T-helper 2 cell treated with Interferon-gamma antibody and Interleukin-4, amounts not matched to agents 5 μg/mL and 100 μg/mL, for 36 hours (primary cell): Measurements from ENCODE around the gene CLDN7.

Source experiments
- DNase-seq: peaks from one replicate; pipeline ENCODE4 v3.0.0; 2021; ENCODE audit warnings: low spot score
- H3K27ac Mint-ChIP-seq: one replicate; pipeline ENCODE4 v1.8.0; 2021; ENCODE audit warnings: mild to moderate bottlenecking, mixed read lengths
- H3K27me3 Mint-ChIP-seq: one replicate; pipeline ENCODE4 v1.8.0; 2021; ENCODE audit warnings: low read depth, mixed read lengths
- H3K36me3 Mint-ChIP-seq: one replicate; pipeline ENCODE4 v1.8.0; 2021; ENCODE audit warnings: low read depth, mixed read lengths
- H3K4me1 Mint-ChIP-seq: one replicate; pipeline ENCODE4 v1.8.0; 2021; ENCODE audit warnings: low read depth, mixed read lengths
- H3K4me3 Mint-ChIP-seq: one replicate; pipeline ENCODE4 v1.8.0; 2022; ENCODE audit warnings: mild to moderate bottlenecking, moderate library complexity, mixed read lengths
- H3K9me3 Mint-ChIP-seq: one replicate; pipeline ENCODE4 v1.8.0; 2021; ENCODE audit warnings: mixed read lengths

The CLDN7 gene

GRCh38 chr17:7241783-7242716 lies 20.2 kb downstream of the CLDN7 start, which contains the start of gene GABARAP:
Gene GABARAP, minus strand, starts transcription at chr17:7242449. Its CDS starts 119 bp downstream, at chr17:7242330.
- Mint-ChIP-seq H3K36me3 (peaks cover 57% of the 10 kb centered on the region), H3K27me3 (no peaks in the 10 kb centered on the region), H3K4me3 (peak within 1 kb of the TSS; percentile 95), H3K9me3 (no peaks in the 10 kb centered on the region), H3K4me1 (peaks cover 34% of the 10 kb centered on the region), H3K27ac (peak within 1 kb of the TSS; percentile 95)
- peak; percentile 86 for DNase-seq

GRCh38 chr17:7241090-7241733 lies 21.1 kb downstream of the CLDN7 start:
- Mint-ChIP-seq H3K36me3 (peaks cover 56% of the 10 kb centered on the region), H3K27me3 (no peaks in the 10 kb centered on the region), H3K4me1 (peaks cover 38% of the 10 kb centered on the region), H3K4me3 (peak overlapping the region; percentile 95), H3K9me3 (no peaks in the 10 kb centered on the region), H3K27ac (peak overlapping the region; percentile 95)
- no peak for DNase-seq

DNA sequence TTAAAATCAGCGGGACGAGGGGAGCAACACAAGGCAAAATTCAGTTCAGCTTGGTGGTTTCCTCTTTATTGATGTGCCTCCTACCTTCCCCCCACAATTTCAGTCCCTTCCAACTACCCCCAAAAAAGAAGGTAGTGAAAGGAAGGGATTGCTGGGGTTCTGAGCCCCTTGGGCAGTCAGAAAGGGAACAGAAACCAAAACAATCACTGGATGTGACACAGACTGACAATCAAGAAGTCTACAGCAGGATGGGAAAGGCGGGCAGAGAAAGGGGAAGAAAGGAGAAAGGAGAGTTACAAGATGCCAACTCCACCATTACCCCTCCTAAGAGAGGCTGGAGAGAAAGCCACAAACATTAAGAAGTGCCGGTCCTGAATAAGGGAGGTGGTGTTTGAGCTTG lies 21.9 kb downstream of the CLDN7 start:
- peaks cover 58% of the 10 kb centered on the region for H3K36me3 Mint-ChIP-seq
- peaks cover 43% of the 10 kb centered on the region for H3K4me1 Mint-ChIP-seq
- peak overlapping the region; percentile 95 for H3K27ac Mint-ChIP-seq
- no peak for DNase-seq
- no peaks in the 10 kb centered on the region for H3K27me3 Mint-ChIP-seq
- H3K9me3 Mint-ChIP-seq, result no peaks in the 10 kb centered on the region
- peak overlapping the region; percentile 95 for H3K4me3 Mint-ChIP-seq

- Mint-ChIP-seq H3K4me3 (peak within 1 kb of the TSS; percentile 95), H3K36me3 (peaks cover 63% of the 10 kb centered on the region), H3K27ac (peak within 1 kb of the TSS; percentile 96), H3K4me1 (peaks cover 49% of the 10 kb centered on the region), H3K9me3 (no peaks in the 10 kb centered on the region), H3K27me3 (no peaks in the 10 kb centered on the region)
- peak; percentile 98 for DNase-seq
Observed at GRCh38 chr17:7239091-7240027, 22.9 kb downstream of the CLDN7 start, which contains the start of gene PHF23. Gene PHF23, minus strand, starts transcription at chr17:7239457. Its CDS starts 178 bp downstream, at chr17:7239279.

DNA sequence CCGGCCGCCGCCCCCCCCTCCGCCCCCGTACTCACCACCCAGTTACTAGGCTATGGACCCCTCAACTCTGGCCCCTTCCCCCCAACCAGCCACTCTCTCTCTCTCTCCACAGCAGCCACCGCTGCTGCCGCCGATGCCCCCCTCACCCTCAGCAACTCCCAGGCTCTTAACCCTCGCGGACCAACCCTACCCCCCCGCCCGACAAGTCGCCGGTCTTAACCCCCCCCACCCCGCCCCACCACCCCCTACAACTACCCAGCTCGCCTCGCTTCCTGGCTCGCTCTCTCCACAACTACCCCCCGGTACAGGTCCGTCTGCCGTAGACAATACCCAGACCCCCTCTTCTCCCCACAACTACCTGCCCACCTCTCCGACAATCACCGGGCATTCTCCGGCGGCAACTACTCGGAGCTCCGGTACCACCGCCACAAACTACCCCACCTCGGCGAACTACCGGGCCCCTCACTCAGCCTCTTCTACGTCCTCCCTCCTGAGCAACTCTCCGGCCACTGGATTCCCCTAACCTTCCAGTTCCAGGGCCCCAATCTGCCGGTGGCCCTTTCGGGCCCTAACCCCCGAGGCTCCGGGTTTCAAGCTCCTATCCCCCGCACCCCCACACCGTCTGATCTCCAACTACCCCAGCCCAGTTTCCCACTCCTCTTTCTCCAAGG lies 23.7 kb downstream of the CLDN7 start:
- H3K27ac Mint-ChIP-seq, result peak overlapping the region; percentile 96
- peak overlapping the region; percentile 95 for H3K4me3 Mint-ChIP-seq
- DNase-seq, result no peak
- H3K4me1 Mint-ChIP-seq, result peaks cover 51% of the 10 kb centered on the region
- H3K9me3 Mint-ChIP-seq, result no peaks in the 10 kb centered on the region
- H3K27me3 Mint-ChIP-seq, result no peaks in the 10 kb centered on the region
- peaks cover 62% of the 10 kb centered on the region for H3K36me3 Mint-ChIP-seq

DNA sequence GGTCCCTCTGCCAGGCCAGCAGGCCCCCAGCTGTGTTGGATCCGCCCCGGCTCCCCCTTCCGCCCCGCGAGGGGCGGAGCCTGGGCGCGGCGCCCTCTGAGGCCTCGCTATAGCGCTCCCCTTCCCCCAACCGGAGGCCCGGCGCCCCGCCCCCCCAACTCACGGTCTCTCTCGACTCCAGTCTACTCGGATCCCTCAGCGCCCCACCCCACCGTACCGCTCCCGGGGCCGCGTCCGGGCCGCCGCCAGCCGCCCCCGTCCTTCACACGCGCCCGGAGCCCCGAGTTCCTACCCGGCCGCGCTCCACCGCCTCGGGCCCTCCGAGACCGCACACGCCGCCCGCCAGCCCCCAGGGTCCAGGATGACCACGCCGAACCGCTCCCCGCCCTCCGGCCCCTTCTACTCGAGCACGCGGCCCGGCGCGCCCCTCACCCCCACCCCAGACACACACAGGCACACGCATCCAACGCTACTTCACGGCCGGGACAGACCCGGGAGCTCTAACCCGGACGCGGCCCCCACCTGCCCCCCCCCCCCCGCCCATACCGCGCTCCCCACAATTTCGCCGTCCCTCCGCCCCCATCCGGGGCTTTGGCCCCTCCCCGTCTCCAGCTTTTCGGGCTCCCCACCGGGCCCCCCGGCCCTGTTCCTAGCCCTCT lies 24.4 kb downstream of the CLDN7 start:
- peaks cover 52% of the 10 kb centered on the region for H3K4me1 Mint-ChIP-seq
- H3K36me3 Mint-ChIP-seq, result peaks cover 59% of the 10 kb centered on the region
- no peaks in the 10 kb centered on the region for H3K27me3 Mint-ChIP-seq
- peak; percentile 80 for DNase-seq
- peak overlapping the region; percentile 95 for H3K4me3 Mint-ChIP-seq
- no peaks in the 10 kb centered on the region for H3K9me3 Mint-ChIP-seq
- H3K27ac Mint-ChIP-seq, result peak overlapping the region; percentile 96

DNA sequence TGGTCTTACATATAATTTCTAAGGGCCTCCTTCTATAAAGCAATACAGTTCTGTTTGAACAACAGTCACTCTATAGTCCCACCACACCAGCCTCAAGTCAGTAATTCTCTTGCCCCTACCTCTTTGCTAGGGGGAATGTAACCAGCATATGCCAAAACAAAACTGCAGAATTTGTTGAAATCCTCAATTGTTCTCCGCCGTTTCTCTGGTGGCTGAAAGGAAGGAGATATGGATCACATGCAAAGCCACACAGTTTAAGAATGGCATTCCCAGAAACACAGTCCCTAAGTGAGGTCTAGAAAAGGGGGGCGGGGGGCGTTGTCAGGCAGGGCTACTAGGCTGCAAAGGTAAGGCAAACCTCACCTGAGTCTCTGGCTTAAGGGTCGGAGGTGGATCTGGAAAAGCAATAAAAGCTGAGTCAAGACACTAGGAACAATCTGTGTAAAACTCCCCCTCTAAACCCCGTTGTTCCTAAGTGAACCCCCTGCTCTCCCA lies 25.0 kb downstream of the CLDN7 start:
- Mint-ChIP-seq H3K36me3 (peaks cover 56% of the 10 kb centered on the region), H3K9me3 (no peaks in the 10 kb centered on the region), H3K27ac (peak overlapping the region; percentile 91)

DNA sequence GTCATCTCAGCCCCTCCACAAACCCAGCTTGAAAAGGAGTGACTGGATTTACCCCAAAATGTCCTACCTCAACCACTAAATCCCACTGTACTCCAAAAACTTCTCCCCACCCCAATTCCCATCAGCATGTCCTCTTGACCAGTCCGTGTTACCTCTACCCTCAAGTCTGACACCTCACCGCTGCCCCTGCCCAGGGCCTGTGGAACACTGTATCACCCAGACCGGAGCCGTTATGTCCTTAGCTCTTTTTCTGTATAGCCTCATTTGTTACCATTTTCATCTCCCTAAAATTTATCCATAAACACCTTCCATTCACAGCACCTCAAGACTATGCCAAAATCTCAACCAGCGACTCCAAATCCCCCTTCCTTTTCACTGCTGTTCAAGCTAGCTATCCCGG lies 25.5 kb downstream of the CLDN7 start:
- H3K36me3 Mint-ChIP-seq, result peaks cover 53% of the 10 kb centered on the region
- H3K9me3 Mint-ChIP-seq, result no peaks in the 10 kb centered on the region
- no peak for DNase-seq
- H3K4me1 Mint-ChIP-seq, result peaks cover 53% of the 10 kb centered on the region
- no peaks in the 10 kb centered on the region for H3K27me3 Mint-ChIP-seq
- peak overlapping the region; percentile 95 for H3K4me3 Mint-ChIP-seq
- peak overlapping the region; percentile 91 for H3K27ac Mint-ChIP-seq

More for the DNA sequence above, 25.0 kb downstream of the CLDN7 start:
- no peaks in the 10 kb centered on the region for H3K27me3 Mint-ChIP-seq
- peaks cover 52% of the 10 kb centered on the region for H3K4me1 Mint-ChIP-seq
- DNase-seq, result no peak
- H3K4me3 Mint-ChIP-seq, result peak overlapping the region; percentile 95

- Mint-ChIP-seq H3K27me3 (no peaks in the 10 kb centered on the region), H3K27ac (peak overlapping the region; percentile 27), H3K4me3 (peak overlapping the region; percentile 99), H3K9me3 (no peaks in the 10 kb centered on the region), H3K36me3 (peaks cover 46% of the 10 kb centered on the region), H3K4me1 (peaks cover 45% of the 10 kb centered on the region)
- DNase-seq, result no peak
Observed at GRCh38 chr17:7235693-7236665, 26.3 kb downstream of the CLDN7 start.

DNA sequence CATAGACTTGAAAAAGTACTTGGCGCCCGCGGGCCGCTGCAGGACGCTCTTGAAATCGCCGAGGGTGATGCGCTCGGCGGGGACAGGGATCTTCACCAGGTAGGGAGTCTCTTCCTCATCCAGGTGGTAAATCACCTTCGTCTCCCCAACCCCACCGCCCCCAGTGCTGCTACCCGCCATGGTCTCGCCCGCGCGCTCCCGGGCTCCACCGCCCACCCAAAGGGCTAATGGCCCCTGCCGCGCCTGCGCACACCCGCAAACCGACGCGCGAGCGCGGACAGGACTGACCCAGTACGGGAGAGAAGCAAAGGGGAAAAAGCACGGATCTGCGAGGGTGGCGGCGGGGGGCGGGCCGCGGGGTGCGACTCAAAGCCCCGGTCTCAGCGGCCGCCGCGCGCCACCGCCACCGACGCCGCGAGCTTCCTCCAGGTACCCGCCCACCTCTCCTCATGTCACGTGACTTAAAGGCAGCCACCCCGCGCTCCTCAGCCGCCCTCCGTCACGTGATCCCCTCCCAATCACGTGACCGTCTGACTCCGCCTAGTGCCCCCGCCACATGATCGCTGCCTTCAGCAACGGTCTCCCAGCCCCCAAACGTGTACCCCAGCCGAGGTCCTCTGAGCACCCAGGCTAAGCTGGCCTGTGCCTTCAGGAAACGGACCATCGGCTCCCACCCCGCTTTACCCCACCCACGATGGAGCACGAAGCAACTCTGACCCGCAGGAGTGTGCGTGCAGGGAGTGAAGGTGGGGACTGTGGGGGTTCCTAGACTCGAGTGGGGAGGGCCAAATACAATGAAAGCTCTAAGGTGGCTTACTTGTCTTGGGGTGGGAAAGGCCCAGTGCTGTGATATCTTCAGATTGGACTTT lies 28.0 kb downstream of the CLDN7 start, which contains the start of gene DVL2:
Gene DVL2 (minus strand): TSS at position 435 of the 869 bp plus-strand sequence. CDS start 255 bp downstream, at position 180.
- DNase-seq, result peak; percentile 95
- no peaks in the 10 kb centered on the region for H3K9me3 Mint-ChIP-seq
- peaks cover 35% of the 10 kb centered on the region for H3K36me3 Mint-ChIP-seq
- H3K27me3 Mint-ChIP-seq, result no peaks in the 10 kb centered on the region
- H3K4me1 Mint-ChIP-seq, result peaks cover 33% of the 10 kb centered on the region
- peak within 1 kb of the TSS; percentile 99 for H3K4me3 Mint-ChIP-seq
- peak within 1 kb of the TSS; percentile 83 for H3K27ac Mint-ChIP-seq

DNA sequence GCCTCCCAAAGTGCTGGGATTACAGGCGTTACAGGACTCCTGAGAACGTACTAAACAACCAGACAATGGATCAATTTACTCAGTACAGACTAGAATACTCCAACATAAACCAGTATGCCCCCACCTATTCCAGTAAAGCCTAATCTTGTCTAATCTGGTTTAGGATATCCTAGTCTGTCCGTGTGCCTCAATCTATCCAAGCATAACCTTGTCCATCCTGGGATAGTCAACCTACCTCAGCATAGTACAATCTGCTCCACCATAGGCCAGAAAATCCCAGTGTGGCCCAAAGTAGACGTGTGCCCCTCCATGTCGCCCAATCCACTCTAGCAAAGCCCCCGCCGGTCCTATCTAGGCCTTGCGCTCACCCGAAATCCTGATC lies 28.6 kb downstream of the CLDN7 start:
- peaks cover 41% of the 10 kb centered on the region for H3K36me3 Mint-ChIP-seq
- no peaks in the 10 kb centered on the region for H3K9me3 Mint-ChIP-seq
- H3K4me1 Mint-ChIP-seq, result peaks cover 33% of the 10 kb centered on the region
- peak overlapping the region; percentile 99 for H3K4me3 Mint-ChIP-seq
- peak overlapping the region; percentile 83 for H3K27ac Mint-ChIP-seq
- no peak for DNase-seq
- no peaks in the 10 kb centered on the region for H3K27me3 Mint-ChIP-seq
